HG03439 (cell line): ENCODE measurements around the gene MAGI1.

Experiments
- ATAC-seq: cut with Tn5 transposase; IDR thresholded peaks from one replicate; pipeline ENCODE4 v1.9.1; 2021; ENCODE audit warnings: mild to moderate bottlenecking, moderate library complexity; ENCODE audit not compliant: unreplicated experiment

The MAGI1 gene

GRCh38 chr3:65650247-65650646 is 388.5 kb downstream of the MAGI1 start:
- no peak for ATAC-seq

- no peak for ATAC-seq
Observed at GRCh38 chr3:65647369-65647768, 391.3 kb downstream of the MAGI1 start.

DNA sequence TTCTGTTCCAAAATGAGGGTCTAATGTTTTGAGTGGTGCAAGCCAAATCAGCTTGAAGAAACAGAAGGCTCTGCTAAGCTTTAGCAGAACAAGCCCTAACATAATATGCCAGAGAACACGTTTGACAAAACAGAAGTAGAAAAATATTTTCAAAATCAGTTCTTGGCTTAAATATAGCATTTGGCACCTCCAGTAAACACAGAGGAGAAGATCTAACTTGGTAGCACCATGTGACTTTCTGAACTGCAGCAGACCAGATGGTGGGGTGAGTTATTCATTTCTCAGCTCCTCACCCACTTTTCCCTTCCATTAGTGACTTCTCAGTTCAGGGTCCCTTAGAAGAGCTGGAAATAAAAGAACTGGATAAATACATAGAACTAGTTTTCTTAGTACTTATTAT is 395.8 kb downstream of the MAGI1 start:
- ATAC-seq, result no peak

DNA sequence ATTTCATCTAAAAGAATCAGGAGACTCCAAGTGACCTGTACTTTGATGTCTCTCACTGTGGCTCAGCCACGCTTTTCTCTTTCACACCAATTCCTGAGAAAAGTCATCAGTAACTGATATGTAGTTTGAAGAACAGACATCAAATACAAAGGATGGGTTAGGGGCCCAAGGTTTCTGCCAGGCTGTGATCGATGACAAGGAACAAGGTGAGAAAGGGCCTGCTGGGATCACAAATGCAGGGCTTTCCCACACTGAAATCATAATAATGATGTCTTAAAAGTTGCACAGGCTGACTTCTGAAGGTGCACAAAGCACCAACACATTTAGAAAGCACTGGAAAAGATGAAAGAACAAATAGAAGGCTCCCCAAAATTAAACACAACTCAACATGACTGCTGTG is 396.9 kb downstream of the MAGI1 start:
- no peak for ATAC-seq

GRCh38 chr3:65641045-65641444 is 397.7 kb downstream of the MAGI1 start:
- no peak for ATAC-seq

DNA sequence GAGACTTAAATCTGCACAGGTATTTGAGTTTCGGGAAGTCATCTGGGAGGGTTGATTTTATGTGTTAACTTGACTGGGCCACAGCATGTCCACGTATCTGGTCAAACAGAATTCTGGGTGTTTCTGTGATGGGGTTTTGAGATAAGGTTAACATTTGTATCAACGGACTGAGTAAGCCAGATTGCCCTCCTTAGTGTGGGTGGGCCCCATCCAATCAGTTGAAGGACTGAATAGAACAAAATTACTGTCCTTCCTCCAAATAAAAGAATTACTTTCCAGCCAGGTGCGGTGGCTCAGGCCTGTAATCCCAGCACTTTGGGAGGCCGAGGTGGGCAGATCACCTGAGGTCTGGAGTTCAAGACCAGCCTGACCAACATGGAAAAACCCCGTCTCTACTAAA is 399.3 kb downstream of the MAGI1 start:
- ATAC-seq, result no peak

DNA sequence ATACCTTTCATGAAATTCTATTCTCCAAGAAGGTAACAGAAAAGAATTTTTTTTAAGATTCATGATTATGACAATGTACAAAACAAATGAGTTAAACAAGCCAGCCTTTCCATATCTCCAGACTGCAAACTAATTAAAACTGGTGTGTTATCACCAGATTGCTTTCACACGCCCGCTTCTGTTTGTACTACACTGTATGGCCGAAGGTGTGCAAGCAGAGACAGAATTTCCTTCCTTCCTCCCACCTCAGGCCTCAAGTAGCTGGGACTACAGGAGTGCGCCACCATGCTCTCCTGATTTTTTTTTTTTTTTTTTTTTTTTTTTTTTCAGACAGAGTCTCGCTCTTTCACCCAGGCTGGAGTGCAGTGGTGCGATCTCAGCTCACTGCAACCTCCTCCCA is 400.4 kb downstream of the MAGI1 start:
- ATAC-seq, result no peak

DNA sequence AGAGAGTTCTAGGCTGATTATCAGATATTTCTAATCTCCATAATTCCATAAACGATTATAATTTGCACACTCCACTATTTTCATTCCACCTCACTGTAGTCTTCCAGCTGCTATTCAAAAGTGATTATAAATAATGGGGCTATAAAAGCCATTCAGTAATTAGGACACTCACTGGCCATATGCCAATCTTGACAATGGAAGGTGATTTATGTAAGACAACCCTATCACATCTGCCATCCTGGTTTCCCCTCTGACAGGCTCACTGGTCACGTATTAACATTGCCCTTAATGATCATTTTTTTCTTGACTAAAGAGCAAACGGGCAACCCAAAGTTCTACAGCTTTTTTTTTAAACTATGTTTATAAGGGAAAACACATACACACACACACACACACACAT is 402.4 kb downstream of the MAGI1 start:
- ATAC-seq, result no peak

DNA sequence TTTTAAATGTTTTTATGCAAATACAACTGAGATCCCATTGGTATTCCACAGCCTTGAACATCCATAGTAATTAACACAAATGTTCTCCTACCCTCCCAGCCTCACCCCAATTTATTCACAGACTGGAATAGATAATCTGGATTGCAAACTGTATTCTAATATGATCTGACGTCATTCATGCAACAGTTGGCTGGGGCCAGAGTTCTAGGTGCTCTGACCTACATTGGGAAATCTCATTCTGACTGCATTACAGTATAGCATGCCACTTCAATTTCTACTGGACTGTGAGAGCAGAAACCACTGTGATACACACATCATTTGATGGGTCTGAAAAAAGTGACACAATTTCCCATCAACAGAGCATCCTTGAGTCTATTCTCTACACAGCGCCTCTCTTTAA is 403.1 kb downstream of the MAGI1 start:
- ATAC-seq, result no peak

GRCh38 chr3:65633018-65633638 is 405.6 kb downstream of the MAGI1 start:
- ATAC-seq, result no peak

GRCh38 chr3:65632414-65632813 is 406.3 kb downstream of the MAGI1 start:
- ATAC-seq, result no peak

- no peak for ATAC-seq
Observed at GRCh38 chr3:65628978-65629377, 409.7 kb downstream of the MAGI1 start.

DNA sequence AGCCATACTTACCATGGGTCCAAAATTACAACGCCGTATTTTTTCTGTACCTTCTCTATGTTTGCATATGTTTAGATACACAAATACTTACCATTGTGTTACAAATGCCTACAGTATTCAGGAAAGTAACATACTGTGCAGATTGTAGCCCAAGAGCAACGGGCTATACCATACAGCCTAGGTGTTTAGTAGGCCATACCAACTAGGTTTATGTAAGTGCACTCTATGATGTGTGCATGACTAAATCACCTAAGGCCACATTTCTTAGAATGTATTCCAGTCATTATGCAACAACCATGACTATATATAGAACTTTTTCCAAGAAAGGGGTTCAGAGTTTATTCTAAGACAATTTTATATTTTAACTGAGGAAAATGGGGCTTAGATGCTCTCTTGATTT is 411.7 kb downstream of the MAGI1 start:
- no peak for ATAC-seq

GRCh38 chr3:65625305-65625704 is 413.4 kb downstream of the MAGI1 start:
- ATAC-seq, result no peak

GRCh38 chr3:65623362-65623761 is 415.4 kb downstream of the MAGI1 start:
- no peak for ATAC-seq

GRCh38 chr3:65619888-65620287 is 418.8 kb downstream of the MAGI1 start:
- no peak for ATAC-seq

- no peak for ATAC-seq
Observed at GRCh38 chr3:65619451-65619881, 419.3 kb downstream of the MAGI1 start.

DNA sequence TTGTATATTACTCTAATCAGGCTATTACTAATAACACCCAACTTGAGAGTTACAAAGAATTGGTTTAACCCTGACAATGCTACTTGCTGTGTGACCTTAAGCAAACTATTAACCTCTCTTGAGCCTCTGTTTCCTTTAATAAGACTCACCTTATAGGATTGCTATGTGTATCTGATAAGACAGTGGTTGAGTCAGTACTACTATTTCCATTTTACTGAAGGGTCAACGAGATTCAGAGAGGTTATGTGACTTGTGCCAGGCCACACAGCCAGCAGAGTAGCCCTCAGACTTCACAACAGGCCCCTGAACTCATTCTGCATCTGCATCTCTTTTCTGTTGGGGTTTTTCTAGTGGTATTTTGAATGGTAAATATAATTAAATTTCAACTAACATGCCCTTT is 420.1 kb downstream of the MAGI1 start:
- ATAC-seq, result no peak

GRCh38 chr3:65617787-65618186 is 420.9 kb downstream of the MAGI1 start:
- no peak for ATAC-seq

GRCh38 chr3:65617209-65617608 is 421.5 kb downstream of the MAGI1 start:
- ATAC-seq, result no peak

DNA sequence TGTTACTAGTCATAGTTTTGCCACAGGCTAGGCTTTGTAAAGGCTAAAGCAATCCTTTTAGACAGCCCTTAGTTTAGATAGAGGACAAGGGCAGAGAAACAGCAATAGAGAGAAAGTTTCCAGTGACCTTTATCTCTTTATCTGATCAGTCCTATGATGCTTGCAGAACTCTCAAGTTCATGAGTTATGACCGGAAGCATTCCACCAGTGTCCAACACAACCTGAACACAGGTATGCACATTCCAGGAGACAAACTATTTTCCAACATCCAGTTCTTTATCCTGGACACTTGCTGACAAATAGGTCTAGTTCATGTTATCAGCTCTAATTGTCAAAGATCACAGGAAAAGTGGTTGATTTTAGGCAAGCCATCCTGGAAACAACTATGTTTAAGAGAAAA is 422.2 kb downstream of the MAGI1 start:
- no peak for ATAC-seq

DNA sequence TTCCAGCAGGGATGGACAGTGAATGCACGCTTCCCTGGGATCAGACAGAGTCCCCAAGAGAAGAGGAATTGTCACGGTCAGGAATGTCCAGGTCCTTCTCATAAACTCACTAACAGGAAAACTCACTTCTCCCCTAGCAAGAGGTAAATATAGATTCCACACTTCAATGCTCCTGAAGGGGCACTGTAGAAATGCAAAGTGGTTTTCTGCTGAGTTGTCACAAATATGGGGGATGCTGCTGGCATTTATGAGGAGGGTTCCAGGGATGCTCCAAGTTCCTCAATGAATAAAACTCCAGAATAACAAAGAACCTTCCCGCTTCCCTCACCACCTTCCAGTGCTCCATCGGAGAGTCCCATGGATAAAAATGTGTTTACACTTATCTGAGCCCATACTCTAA is 423.4 kb downstream of the MAGI1 start:
- ATAC-seq, result no peak

- ATAC-seq, result no peak
Observed at GRCh38 chr3:65614585-65614984, 424.1 kb downstream of the MAGI1 start.
